ENCODE measurements around the gene CDC123.

DNA sequence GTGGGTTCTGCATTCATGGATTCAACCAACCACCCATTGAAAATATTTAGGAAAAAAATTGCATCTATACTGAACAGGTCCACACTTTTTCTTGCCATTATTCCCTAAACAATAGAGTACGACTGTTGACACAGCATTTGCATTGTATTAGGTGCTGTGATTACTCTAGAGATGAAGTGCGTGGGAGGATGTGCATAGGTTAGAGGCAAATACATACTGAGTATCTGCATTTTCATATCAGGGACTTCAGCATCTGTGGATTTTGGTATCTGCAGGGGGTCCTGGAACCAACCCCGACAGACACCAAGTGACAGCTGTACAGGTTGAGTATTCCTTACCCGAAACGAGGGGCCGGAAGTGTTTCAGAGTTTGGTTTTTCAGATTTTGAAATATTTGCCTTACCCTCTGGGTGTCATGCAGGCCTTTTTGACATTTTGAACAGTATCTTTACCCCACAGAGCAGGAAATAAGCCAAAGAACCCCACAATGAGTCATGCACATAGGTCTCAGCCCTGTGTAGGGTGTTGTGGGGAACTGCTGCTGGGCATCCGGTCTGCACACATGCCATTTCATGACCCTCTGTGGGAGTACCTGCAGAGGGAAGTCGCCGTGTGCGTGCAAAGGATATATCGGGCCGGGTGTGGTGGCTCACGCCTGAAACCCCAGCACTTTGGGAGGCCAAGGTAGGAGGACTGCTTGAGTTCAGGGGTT, 14.8 kb upstream of the CDC123 start:
- TF ChIP-seq CTCF (IDR thresholded peaks at IDR 0.05; ENCODE audit: low read depth, low read length, missing input control) (no peak), RXRA (IDR thresholded peaks at IDR 0.05) (no peak), HNF4A (conservative IDR thresholded peaks at IDR 0.05) (no peak), TAF1 (conservative IDR thresholded peaks at IDR 0.05) (no peak)
- TF ChIP-seq, protein P1, sequence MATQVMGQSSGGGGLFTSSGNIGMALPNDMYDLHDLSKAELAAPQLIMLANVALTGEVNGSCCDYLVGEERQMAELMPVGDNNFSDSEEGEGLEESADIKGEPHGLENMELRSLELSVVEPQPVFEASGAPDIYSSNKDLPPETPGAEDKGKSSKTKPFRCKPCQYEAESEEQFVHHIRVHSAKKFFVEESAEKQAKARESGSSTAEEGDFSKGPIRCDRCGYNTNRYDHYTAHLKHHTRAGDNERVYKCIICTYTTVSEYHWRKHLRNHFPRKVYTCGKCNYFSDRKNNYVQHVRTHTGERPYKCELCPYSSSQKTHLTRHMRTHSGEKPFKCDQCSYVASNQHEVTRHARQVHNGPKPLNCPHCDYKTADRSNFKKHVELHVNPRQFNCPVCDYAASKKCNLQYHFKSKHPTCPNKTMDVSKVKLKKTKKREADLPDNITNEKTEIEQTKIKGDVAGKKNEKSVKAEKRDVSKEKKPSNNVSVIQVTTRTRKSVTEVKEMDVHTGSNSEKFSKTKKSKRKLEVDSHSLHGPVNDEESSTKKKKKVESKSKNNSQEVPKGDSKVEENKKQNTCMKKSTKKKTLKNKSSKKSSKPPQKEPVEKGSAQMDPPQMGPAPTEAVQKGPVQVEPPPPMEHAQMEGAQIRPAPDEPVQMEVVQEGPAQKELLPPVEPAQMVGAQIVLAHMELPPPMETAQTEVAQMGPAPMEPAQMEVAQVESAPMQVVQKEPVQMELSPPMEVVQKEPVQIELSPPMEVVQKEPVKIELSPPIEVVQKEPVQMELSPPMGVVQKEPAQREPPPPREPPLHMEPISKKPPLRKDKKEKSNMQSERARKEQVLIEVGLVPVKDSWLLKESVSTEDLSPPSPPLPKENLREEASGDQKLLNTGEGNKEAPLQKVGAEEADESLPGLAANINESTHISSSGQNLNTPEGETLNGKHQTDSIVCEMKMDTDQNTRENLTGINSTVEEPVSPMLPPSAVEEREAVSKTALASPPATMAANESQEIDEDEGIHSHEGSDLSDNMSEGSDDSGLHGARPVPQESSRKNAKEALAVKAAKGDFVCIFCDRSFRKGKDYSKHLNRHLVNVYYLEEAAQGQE (IDR thresholded peaks at IDR 0.05) = no peak
